Heart left ventricle (tissue), 16 donors: ENCODE results near the gene CBX8. TPM values are rescaled to one million over a fixed set of nuclear protein-coding genes. Genes with fewer than 3 reads are reported as not detected.

Experiments used
- ATAC-seq, 4 donors: fragments of 200-7000 bp; cut with Tn5 transposase; one replicate each; pipeline ENCODE4 v1.9.1; 2020 to 2022; ENCODE audit warnings: moderate library complexity in 4 of 4, mild to moderate bottlenecking in 3 of 4, moderate number of reproducible peaks in 1 of 4
- DNase-seq, 5 donors: peaks; one replicate each; pipeline ENCODE4 v3.0.0-alpha.2; 2020
- H3K27ac ChIP-seq, 12 donors: fragments of 200-600 bp; sonication (generic) in 4 of 12; one replicate each; pipeline versions ENCODE4 v1.5.0 to v1.8.0; 2016 to 2022; ENCODE audit warnings: mild to moderate bottlenecking in 2 of 12
- H3K27me3 ChIP-seq, 9 donors: fragments of 200-600 bp; sonication (generic) in 2 of 9; one replicate each; pipeline versions ENCODE4 v1.5.1 to v1.8.0; 2016 to 2022; ENCODE audit warnings: mild to moderate bottlenecking in 3 of 9
- H3K36me3 ChIP-seq, 9 donors: fragments of 200-600 bp; sonication (generic) in 2 of 9; one replicate each; pipeline versions ENCODE4 v1.5.0 to v1.8.0; 2018 to 2022; ENCODE audit warnings: mild to moderate bottlenecking in 2 of 9
- H3K4me1 ChIP-seq, 12 donors: fragments of 200-600 bp; sonication (generic) in 4 of 12; one replicate each; pipeline versions ENCODE4 v1.5.0 to v1.8.0; 2016 to 2022; ENCODE audit warnings: mild to moderate bottlenecking in 3 of 12
- H3K4me3 ChIP-seq, 12 donors: fragments of 200-600 bp; sonication (generic) in 4 of 12; one replicate each; pipeline versions ENCODE4 v1.5.0 to v1.8.0; 2017 to 2022; ENCODE audit warnings: mild to moderate bottlenecking in 9 of 12, moderate library complexity in 4 of 12
- H3K9me3 ChIP-seq, 12 donors: fragments of 200-600 bp; sonication (generic) in 4 of 12; one replicate each; pipeline versions ENCODE4 v1.5.0 to v1.8.0; 2016 to 2022; ENCODE audit warnings: mild to moderate bottlenecking in 1 of 12
- POLR2A ChIP-seq, 2 donors: fragments of 450-650 bp; IDR thresholded peaks; one replicate each; pipeline ENCODE4 v1.6.1; 2017; ENCODE audit warnings: antibody characterized with exemption in 2 of 2, mild to moderate bottlenecking in 2 of 2, moderate library complexity in 2 of 2
- WGBS, 4 donors: extraction: QIAGEN DNeasy Blood & Tissue Kit in 2 of 4; methylation state at CpG; one replicate each; pipeline versions ENCODE4 v1.1.5 to v1.1.7; 2013 to 2018; 5-methylcytosine and 5-hydroxymethylcytosine counted together
- intact Hi-C, 10 donors: fragments of 100-400 bp; cut with DNase I; formaldehyde crosslinking; loops; one replicate each; pipeline versions ENCODE4 v1.11.1 to v1.14.2; 2022
- polyA plus RNA-seq, 2 donors: library from polyadenylated mRNA; stranded (reverse); fragments of 200-250 nt; gene quantifications; one replicate each; pipeline ENCODE4 v1.2.3, GENCODE V29; 2013
- total RNA-seq, 9 donors: library from RNA; depleted of rRNA in 2 of 9; stranded (reverse); fragments of >200 nt in 2 of 9; fragmentation: NEBNext Ultra II Directional in 3 of 9; extraction: Animal tissue kit (Norgen Biotek cat#: 25700) in 3 of 9; gene quantifications; one replicate each; pipeline versions ENCODE4 v1.1.0 to v1.2.4, GENCODE V29; 2016 to 2023
- TF ChIP-seq, protein P1 (sequence below), 12 donors: fragments of 200-600 bp; sonication (generic) in 4 of 12; IDR thresholded peaks; one replicate each; pipeline versions ENCODE4 v1.5.0 to v1.8.0; 2018 to 2022; ENCODE audit warnings: antibody characterized with exemption in 12 of 12, mild to moderate bottlenecking in 5 of 12
- donor health status: ischemic (EF 13 %, LVEDD 7.1; RV severe dilation, severe dysfunction).
- donor health status: healthy with polysubstance abuse.
- donor health status: DM: no; HTN: yes; CAD: no.
- donor health status: DM: no; HTN: no; CAD: no.
- donor health status: ischemic (EF 25% LVEDD 6.9; RV normal size, moderate dysfunction).
- donor health status: ischemic (EF 25% LVEDD 5.7; RV mildly dilated, moderate dysfunction).
- donor health status: healthy.
- donor health status: DM: yes; HTN: yes; CAD: no.
- donor health status: ischemic (EF 35%, LVEDD 5.7; RV mildly dilated, moderate dysfunction).
- donor health status: nonischemic (EF 11% LVEDD 7.7; RV severe dilation, severe dysfunction).
- donor health status: DM: yes; HTN: yes; CAD: no.
- donor health status: PGD.
- donor health status: ischemic (EF 29% LVEDD 5.4; RV normal size, mild dysfunction).
- donor health status: nonischemic (EF 23%, LVEDD 6.1; RV moderate dilation, normal function).

The CBX8 gene
- total and polyA plus RNA-seq, 11 donors: 1.5 to 9.2 (median 5.1) TPM

DNA sequence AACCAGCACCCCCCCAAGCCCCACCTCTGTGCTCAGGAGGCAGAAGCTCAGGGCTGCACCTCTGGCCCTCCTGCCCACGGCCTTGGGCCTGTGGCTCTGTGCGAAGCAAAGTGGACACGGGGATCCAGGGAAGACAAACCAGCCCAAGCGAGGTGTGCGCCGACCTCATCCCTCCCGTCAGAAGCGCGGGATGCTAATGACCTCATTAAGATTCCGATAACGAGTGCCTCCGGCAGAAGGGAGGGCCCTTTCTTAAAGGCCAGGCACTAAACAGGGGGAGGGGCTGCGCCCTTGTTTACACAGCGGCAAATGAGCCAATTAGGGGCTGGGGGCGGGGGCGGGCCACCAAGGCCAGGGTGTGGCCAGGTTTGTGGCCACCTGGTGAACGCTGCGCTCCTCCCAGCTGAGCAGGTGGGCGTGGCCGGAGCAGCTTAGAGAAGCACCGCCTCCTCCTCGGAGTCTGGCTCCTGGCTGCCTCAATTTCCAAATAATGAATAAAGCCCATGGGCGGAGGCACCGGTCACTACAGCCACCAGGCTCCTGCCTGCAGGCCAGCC, 39.2 kb upstream of the CBX8 start:
- peak overlapping the region in 1 of 12 donors; percentile 88 for H3K27ac ChIP-seq
- H3K9me3 ChIP-seq: no peaks in the 10 kb centered on the region
- intact Hi-C loops: loop anchor here in 3 of 10 donors (5.0 to 10.0 kb wide), 3 partner anchors 39 to 91 kb away; partner anchors contain the start of gene CBX8 (in 2 of the 3)
- H3K4me1 ChIP-seq: peaks cover 0 to 72% (median 60%) of the 10 kb centered on the region in 12 donors
- peaks cover 6 to 16% (median 14%) of the 10 kb centered on the region in 9 donors for H3K27me3 ChIP-seq
- peak overlapping the region in 2 of 12 donors; percentile 69 to 86 for H3K4me3 ChIP-seq
- WGBS, 4 donors: 78 to 89% (median 86%) methylated on average over 22 to 24 of the region's 24 CpGs
- TF ChIP-seq, protein P1, sequence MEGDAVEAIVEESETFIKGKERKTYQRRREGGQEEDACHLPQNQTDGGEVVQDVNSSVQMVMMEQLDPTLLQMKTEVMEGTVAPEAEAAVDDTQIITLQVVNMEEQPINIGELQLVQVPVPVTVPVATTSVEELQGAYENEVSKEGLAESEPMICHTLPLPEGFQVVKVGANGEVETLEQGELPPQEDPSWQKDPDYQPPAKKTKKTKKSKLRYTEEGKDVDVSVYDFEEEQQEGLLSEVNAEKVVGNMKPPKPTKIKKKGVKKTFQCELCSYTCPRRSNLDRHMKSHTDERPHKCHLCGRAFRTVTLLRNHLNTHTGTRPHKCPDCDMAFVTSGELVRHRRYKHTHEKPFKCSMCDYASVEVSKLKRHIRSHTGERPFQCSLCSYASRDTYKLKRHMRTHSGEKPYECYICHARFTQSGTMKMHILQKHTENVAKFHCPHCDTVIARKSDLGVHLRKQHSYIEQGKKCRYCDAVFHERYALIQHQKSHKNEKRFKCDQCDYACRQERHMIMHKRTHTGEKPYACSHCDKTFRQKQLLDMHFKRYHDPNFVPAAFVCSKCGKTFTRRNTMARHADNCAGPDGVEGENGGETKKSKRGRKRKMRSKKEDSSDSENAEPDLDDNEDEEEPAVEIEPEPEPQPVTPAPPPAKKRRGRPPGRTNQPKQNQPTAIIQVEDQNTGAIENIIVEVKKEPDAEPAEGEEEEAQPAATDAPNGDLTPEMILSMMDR (IDR thresholded peaks at IDR 0.05): no peak
- no peak for TF ChIP-seq POLR2A (IDR thresholded peaks at IDR 0.05)
- DNase-seq: no peak
- ATAC-seq: no peak
- H3K36me3 ChIP-seq: peaks cover 2 to 37% (median 21%) of the 10 kb centered on the region in 9 donors

DNA sequence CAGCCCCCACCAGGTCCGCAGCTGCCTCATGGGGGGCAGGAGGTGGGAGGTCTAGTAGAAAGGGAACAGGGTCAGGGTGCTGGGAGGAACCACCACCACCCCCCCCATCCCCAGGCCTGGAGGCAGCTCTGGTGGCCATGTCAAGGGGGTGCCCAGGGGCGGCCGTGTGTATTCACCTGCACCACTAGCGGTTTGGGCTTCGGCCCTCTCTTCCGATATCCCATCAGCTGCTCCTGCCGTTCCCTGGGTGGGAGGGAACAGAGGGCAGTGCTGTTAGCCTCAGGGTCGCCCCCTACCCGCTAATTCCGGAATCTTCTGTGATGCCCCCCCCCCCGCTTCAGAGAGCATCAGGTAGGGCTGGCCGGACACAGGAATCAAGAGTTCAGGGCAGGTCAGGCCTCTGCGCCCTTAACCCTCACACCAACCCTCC, 38.6 kb upstream of the CBX8 start:
- intact Hi-C loops: loop anchor here in 3 of 10 donors (5.0 to 10.0 kb wide), 3 partner anchors 38 to 91 kb away; partner anchors contain the start of gene CBX8 (in 2 of the 3)
- no peak overlapping the region for H3K27ac ChIP-seq
- peaks cover under 1 to 11% (median 9%) of the 10 kb centered on the region in 9 donors for H3K27me3 ChIP-seq
- H3K4me1 ChIP-seq: peaks cover 0 to 66% (median 55%) of the 10 kb centered on the region in 12 donors
- DNase-seq (no peak), ATAC-seq (no peak)
- no peak for TF ChIP-seq POLR2A (IDR thresholded peaks at IDR 0.05)
- TF ChIP-seq, protein P1 (IDR thresholded peaks at IDR 0.05): no peak
- no peak overlapping the region for H3K4me3 ChIP-seq
- H3K36me3 ChIP-seq: peaks cover 2 to 37% (median 21%) of the 10 kb centered on the region in 9 donors
- 75 to 86% (median 81%) methylated on average over 8 to 13 of the region's 13 CpGs for WGBS, 4 donors
- H3K9me3 ChIP-seq: no peaks in the 10 kb centered on the region

DNA sequence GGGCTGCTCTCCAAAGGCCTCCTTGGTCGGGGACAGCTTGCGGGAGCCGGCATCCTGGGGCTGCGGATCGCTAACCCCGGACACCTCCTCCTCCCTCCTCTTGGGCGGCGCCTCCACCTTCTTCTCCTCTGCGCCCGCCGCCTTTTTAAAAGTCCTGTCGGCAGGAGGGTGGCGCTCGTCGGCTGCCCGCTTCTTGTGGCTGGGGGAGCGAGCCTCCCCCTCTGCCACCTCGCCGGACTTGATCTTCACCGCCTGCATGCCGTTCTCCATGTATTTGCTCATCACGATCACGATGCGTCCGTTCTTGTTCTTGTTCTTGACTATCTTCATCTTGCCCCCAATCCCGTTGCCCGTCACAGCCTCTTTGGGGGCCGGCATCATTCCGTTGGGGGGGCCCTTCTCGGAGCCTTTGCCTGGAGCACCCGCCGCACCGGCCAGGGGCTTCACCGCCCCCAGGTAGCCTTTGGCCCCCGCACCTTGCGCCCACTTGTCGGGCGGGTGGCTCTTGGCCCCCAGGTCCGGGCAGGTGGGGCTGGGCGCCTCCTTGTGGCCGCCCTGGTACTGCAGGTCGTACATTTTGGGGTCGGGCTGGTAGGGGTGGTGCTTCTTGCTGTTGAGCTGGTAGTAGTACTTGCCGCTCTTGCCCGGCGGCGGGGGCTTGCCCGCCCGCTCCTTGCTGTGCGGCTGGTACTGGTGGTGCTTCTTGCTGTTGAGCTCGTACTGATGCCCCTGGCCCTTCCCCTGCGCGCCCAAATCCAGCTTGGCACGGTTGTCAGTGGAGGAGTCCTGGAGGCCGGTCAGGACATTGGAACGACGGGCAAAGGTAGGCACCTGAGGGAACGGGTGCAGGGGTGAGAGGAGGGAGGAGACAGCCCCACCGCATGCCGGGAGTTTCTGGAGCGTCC, 37.9 kb upstream of the CBX8 start:
- H3K9me3 ChIP-seq: no peaks in the 10 kb centered on the region
- DNase-seq: peak in 2 of 5 donors; percentile 26 to 62
- H3K27me3 ChIP-seq: peaks cover 0 to 4% (median 2%) of the 10 kb centered on the region in 9 donors
- H3K27ac ChIP-seq: no peak overlapping the region
- no peak for ATAC-seq
- WGBS, 4 donors: 88 to 91% (median 90%) methylated on average over 54 to 61 of the region's 61 CpGs
- H3K36me3 ChIP-seq: peaks cover 2 to 37% (median 21%) of the 10 kb centered on the region in 9 donors
- H3K4me1 ChIP-seq: peaks cover 0 to 63% (median 49%) of the 10 kb centered on the region in 12 donors
- no peak overlapping the region for H3K4me3 ChIP-seq
- TF ChIP-seq POLR2A (IDR thresholded peaks at IDR 0.05): no peak
- TF ChIP-seq, protein P1 (IDR thresholded peaks at IDR 0.05): peak; percentile 40 to 67 (median 56)
- intact Hi-C loops: loop anchor here in 3 of 10 donors (5.0 to 10.0 kb wide), 3 partner anchors 38 to 90 kb away; partner anchors contain the start of gene CBX8 (in 2 of the 3)
